H54 (cell line): ENCODE results near the gene ARHGAP12.
A peak's percentile ranks its signal among the peaks of the same experiment; 100 is the strongest.

ENCODE experiments used
- DNase-seq: peaks from one replicate; pipeline ENCODE4 v3.0.0; 2011; ENCODE audit warnings: low spot score, mixed read lengths; ENCODE audit not compliant: insufficient read length
- FAIRE-seq: peaks from 3 replicates; lab custom pipeline; 2011; peaks lifted over from hg19 to GRCh38; lab: Jason Lieb, UNC
- POLR2A ChIP-seq: IDR thresholded peaks from 2 replicates; pipeline ENCODE4 v1.6.1; 2011; ENCODE audit warnings: low read depth, mild to moderate bottlenecking, low read length

ARHGAP12 gene

GRCh38 chr10:31822616-31823318 is 105.9 kb downstream of the ARHGAP12 start:
- no peak for DNase-seq
- no peak for TF ChIP-seq POLR2A
- no peak for FAIRE-seq

GRCh38 chr10:31822150-31822549 is 106.5 kb downstream of the ARHGAP12 start:
- FAIRE-seq: peak; percentile 23
- DNase-seq: no peak
- TF ChIP-seq POLR2A: no peak

GRCh38 chr10:31820778-31821369 is 107.8 kb downstream of the ARHGAP12 start:
- no peak for DNase-seq
- TF ChIP-seq POLR2A: no peak
- no peak for FAIRE-seq

GRCh38 chr10:31820096-31820495 is 108.5 kb downstream of the ARHGAP12 start:
- no peak for TF ChIP-seq POLR2A
- DNase-seq: no peak
- no peak for FAIRE-seq

- TF ChIP-seq POLR2A: no peak
- FAIRE-seq (peak; percentile 53), DNase-seq (no peak)
These were observed 109.2 kb downstream of the ARHGAP12 start for GRCh38 chr10:31819391-31819820.

- DNase-seq: no peak
- FAIRE-seq: no peak
- TF ChIP-seq POLR2A: no peak
These were observed 112.3 kb downstream of the ARHGAP12 start for GRCh38 chr10:31816318-31816717.

- no peak for TF ChIP-seq POLR2A
- peak; percentile 6 for DNase-seq
- peak; percentile 94 for FAIRE-seq
These were observed 120.1 kb downstream of the ARHGAP12 start for GRCh38 chr10:31808258-31809218.

GRCh38 chr10:31804352-31804810 is 124.2 kb downstream of the ARHGAP12 start:
- DNase-seq: no peak
- FAIRE-seq: no peak
- TF ChIP-seq POLR2A: no peak

- no peak for DNase-seq
- peak; percentile 58 for FAIRE-seq
- TF ChIP-seq POLR2A: no peak
These were observed 124.9 kb downstream of the ARHGAP12 start for GRCh38 chr10:31803606-31804351.

- no peak for DNase-seq
- peak; percentile 60 for FAIRE-seq
- no peak for TF ChIP-seq POLR2A
These were observed 129.4 kb downstream of the ARHGAP12 start for GRCh38 chr10:31799181-31799580.

- no peak for TF ChIP-seq POLR2A
- DNase-seq (no peak), FAIRE-seq (no peak)
These were observed 135.9 kb downstream of the ARHGAP12 start for GRCh38 chr10:31792745-31793144.

GRCh38 chr10:31789555-31789954 is 139.1 kb downstream of the ARHGAP12 start:
- FAIRE-seq: no peak
- TF ChIP-seq POLR2A: no peak
- DNase-seq: no peak

GRCh38 chr10:31782701-31783100 is 145.9 kb downstream of the ARHGAP12 start:
- no peak for FAIRE-seq
- DNase-seq: no peak
- TF ChIP-seq POLR2A: no peak
